ENCODE measurements around the gene C2orf49.

DNA sequence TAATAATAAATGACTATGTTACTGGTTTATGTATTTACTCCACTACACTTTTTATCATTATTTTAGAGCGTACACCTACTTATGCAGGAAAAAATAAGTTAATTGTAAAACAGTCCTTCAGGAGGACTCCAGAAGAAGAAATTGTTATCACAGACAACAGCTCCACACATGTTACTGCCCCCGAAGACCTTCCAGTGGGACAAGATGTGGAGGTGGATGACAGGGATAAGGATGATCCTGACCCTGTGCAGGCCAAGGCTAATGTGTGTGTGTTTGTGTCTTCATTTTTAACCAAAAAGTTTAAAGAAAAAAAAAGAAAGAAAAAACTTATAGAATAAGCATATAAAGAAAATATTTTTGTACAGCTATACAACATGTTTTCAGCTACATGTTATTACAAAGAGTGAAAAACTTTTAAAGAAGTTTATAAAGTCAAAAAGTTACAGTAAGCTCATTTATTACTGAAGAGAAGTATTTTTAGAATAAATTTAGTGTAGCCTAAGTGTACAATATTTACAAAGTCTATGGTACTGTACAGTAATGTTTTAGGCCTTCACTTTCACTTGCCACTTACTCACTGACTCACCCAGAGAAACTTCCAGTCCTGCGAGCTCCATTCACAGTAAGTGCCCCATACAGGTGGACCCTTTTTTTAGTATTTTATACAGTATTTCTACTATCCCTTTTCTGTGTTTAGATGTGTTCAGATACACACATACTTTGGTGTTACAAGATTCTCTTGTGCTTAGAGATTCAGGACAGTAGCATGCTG, 15.3 kb upstream of the C2orf49 start:
- TF ChIP-seq, protein P1, sequence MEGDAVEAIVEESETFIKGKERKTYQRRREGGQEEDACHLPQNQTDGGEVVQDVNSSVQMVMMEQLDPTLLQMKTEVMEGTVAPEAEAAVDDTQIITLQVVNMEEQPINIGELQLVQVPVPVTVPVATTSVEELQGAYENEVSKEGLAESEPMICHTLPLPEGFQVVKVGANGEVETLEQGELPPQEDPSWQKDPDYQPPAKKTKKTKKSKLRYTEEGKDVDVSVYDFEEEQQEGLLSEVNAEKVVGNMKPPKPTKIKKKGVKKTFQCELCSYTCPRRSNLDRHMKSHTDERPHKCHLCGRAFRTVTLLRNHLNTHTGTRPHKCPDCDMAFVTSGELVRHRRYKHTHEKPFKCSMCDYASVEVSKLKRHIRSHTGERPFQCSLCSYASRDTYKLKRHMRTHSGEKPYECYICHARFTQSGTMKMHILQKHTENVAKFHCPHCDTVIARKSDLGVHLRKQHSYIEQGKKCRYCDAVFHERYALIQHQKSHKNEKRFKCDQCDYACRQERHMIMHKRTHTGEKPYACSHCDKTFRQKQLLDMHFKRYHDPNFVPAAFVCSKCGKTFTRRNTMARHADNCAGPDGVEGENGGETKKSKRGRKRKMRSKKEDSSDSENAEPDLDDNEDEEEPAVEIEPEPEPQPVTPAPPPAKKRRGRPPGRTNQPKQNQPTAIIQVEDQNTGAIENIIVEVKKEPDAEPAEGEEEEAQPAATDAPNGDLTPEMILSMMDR (conservative IDR thresholded peaks at IDR 0.05; ENCODE audit: low read depth, low read length): no peak
- TF ChIP-seq EZH2 (IDR thresholded peaks at IDR 0.05; ENCODE audit: borderline replicate concordance, low read depth, low read length, poor library complexity, severe bottlenecking): no peak
